Measurements from ENCODE around the gene PCCA. TPM values are rescaled to one million over a fixed set of nuclear protein-coding genes. Genes with fewer than 3 reads are reported as not detected.

Gene PCCA
- total RNA-seq, 1 experiment from 2014 or later, result 16.1 TPM

- Histone ChIP-seq H3F3A (ENCODE audit: insufficient read depth, low read depth) (peaks cover 11% of the 10 kb centered on the region; the same call in 1 of the 2 replicates), H3K79me2 (ENCODE audit: low read depth) (no peaks in the 10 kb centered on the region), H3K4me1 (replicated peaks; ENCODE audit: insufficient read depth) (peaks cover 14% of the 10 kb centered on the region), H3K27me3 (ENCODE audit: insufficient read depth, low read depth) (no peaks in the 10 kb centered on the region), H3K9me2 (ENCODE audit: insufficient read depth) (no peaks in the 10 kb centered on the region), H3K27ac (no peak overlapping the region), H3K9me3 (ENCODE audit: insufficient read depth, low read depth) (no peaks in the 10 kb centered on the region), H3K36me3 (ENCODE audit: low read depth) (no peaks in the 10 kb centered on the region), H3K4me3 (no peak overlapping the region), H2AFZ (no peak overlapping the region), H3K4me2 (no peak overlapping the region), H4K20me1 (ENCODE audit: insufficient read depth) (peaks cover 5% of the 10 kb centered on the region; the same call in 1 of the 2 replicates)
- intact Hi-C loops (cut with micrococcal nuclease; ENCODE audit: unreplicated experiment), result loop anchor here (10.0 kb wide), 1 partner anchor 61 kb away; no protein-coding TSS in a partner anchor
- ChIA-PET CTCF (no interaction called here), POLR2A (ENCODE audit: unreplicated experiment) (no interaction called here)
- TF ChIP-seq EZH2 (IDR thresholded peaks at IDR 0.05; ENCODE audit: low read depth) (no peak), CTCF (conservative IDR thresholded peaks at IDR 0.05) (no peak)
- BruUV-seq (replicated peaks), result no TSS peak
- DNase-seq, result no peak
Measured at GRCh38 chr13:100495455-100495854, 406.6 kb downstream of the PCCA start.

GRCh38 chr13:100497389-100497788 is 408.5 kb downstream of the PCCA start:
- H2AFZ ChIP-seq, result no peak overlapping the region
- H3K4me2 ChIP-seq, result no peak overlapping the region
- H3K36me3 ChIP-seq (ENCODE audit: low read depth), result no peaks in the 10 kb centered on the region
- H3K9me3 ChIP-seq (ENCODE audit: insufficient read depth, low read depth), result no peaks in the 10 kb centered on the region
- no peak overlapping the region for H3K4me3 ChIP-seq
- no peaks in the 10 kb centered on the region for H3K9me2 ChIP-seq (ENCODE audit: insufficient read depth)
- no peak overlapping the region for H3K27ac ChIP-seq
- no peaks in the 10 kb centered on the region for H4K20me1 ChIP-seq (ENCODE audit: insufficient read depth)
- H3F3A ChIP-seq (ENCODE audit: insufficient read depth, low read depth), result no peaks in the 10 kb centered on the region
- H3K4me1 ChIP-seq (replicated peaks; ENCODE audit: insufficient read depth), result no peaks in the 10 kb centered on the region
- TF ChIP-seq EZH2 (IDR thresholded peaks at IDR 0.05; ENCODE audit: low read depth) (no peak), CTCF (conservative IDR thresholded peaks at IDR 0.05) (no peak)
- intact Hi-C loops (cut with micrococcal nuclease; ENCODE audit: unreplicated experiment), result loop anchor here (10.0 kb wide), 1 partner anchor 63 kb away; no protein-coding TSS in a partner anchor
- no peaks in the 10 kb centered on the region for H3K79me2 ChIP-seq (ENCODE audit: low read depth)
- CTCF ChIA-PET, result no interaction called here
- BruUV-seq (replicated peaks), result no TSS peak
- POLR2A ChIA-PET (ENCODE audit: unreplicated experiment), result no interaction called here
- DNase-seq, result no peak
- no peaks in the 10 kb centered on the region for H3K27me3 ChIP-seq (ENCODE audit: insufficient read depth, low read depth)

- Histone ChIP-seq H3K4me2 (no peak overlapping the region), H3K27ac (no peak overlapping the region), H2AFZ (no peak overlapping the region), H4K20me1 (ENCODE audit: insufficient read depth) (no peaks in the 10 kb centered on the region), H3K4me1 (replicated peaks; ENCODE audit: insufficient read depth) (no peaks in the 10 kb centered on the region), H3K36me3 (ENCODE audit: low read depth) (no peaks in the 10 kb centered on the region), H3F3A (ENCODE audit: insufficient read depth, low read depth) (no peaks in the 10 kb centered on the region), H3K9me3 (ENCODE audit: insufficient read depth, low read depth) (no peaks in the 10 kb centered on the region), H3K9me2 (ENCODE audit: insufficient read depth) (no peaks in the 10 kb centered on the region), H3K4me3 (no peak overlapping the region), H3K79me2 (ENCODE audit: low read depth) (no peaks in the 10 kb centered on the region), H3K27me3 (ENCODE audit: insufficient read depth, low read depth) (no peaks in the 10 kb centered on the region)
- BruUV-seq (replicated peaks), result no TSS peak
- POLR2A ChIA-PET (ENCODE audit: unreplicated experiment), result no interaction called here
- no peak for TF ChIP-seq EZH2 (IDR thresholded peaks at IDR 0.05; ENCODE audit: low read depth)
- no peak for TF ChIP-seq CTCF (conservative IDR thresholded peaks at IDR 0.05)
- DNase-seq, result peak in 1 of 2 experiments; percentile 5
- intact Hi-C loops (cut with micrococcal nuclease; ENCODE audit: unreplicated experiment), result no loop called here
- CTCF ChIA-PET, result interaction anchor here (0.6 kb wide), 1 partner anchor 626 kb away, joined by 3 read pairs; no protein-coding TSS in a partner anchor
Measured at GRCh38 chr13:100502446-100502845, 413.6 kb downstream of the PCCA start.

Measured in PC-9 (cell line).